ENCODE data around the gene MOCS1.
"Not testable (repeated sequence)": the region's sequence is repeated elsewhere in the genome, so short reads cannot be mapped to it uniquely, and the experiment has no call there.

The MOCS1 gene

DNA sequence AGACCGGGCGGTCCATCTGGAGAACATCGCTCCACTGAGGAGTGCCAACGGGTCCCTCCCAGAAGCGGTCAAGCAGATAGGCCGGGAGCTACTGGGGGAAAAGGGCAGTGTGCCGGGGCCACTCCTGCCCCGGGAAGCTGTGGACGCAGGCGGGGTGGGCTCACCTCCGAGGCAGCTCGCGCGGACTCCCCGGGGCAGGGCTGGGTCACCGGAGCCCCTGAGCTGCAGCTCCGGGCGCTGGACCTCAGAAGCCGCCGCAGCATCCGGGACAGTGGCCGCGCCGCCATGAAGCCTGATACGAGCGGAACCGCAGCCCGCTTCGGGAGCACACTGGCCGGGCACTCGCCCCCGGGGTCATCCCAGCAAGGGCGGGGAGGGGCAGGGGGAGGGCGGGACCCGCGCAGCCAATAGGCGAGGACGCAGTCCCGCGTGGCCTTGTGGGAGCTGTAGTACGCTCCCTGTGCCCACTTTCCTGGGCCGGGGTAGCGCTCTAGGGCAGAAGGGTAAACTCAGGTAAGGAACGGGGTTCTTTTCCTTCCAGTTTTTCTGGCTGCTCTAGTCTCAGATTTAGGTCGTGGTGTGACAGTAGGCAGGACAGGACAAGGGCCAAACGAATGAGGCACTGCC lies at the start of gene MOCS1:
TSS of gene MOCS1 (minus strand) at position 332 of the 627 bp plus-strand sequence. CDS start at position 287, 45 bp downstream.
- in situ Hi-C loops (cut with MboI; ENCODE audit: low sequenced_read_pairs), result no loop called here

GRCh38 chr6:39984051-39984450 lies 49.8 kb upstream of the MOCS1 start:
- in situ Hi-C loops (cut with MboI; ENCODE audit: low sequenced_read_pairs), result no loop called here

DNA sequence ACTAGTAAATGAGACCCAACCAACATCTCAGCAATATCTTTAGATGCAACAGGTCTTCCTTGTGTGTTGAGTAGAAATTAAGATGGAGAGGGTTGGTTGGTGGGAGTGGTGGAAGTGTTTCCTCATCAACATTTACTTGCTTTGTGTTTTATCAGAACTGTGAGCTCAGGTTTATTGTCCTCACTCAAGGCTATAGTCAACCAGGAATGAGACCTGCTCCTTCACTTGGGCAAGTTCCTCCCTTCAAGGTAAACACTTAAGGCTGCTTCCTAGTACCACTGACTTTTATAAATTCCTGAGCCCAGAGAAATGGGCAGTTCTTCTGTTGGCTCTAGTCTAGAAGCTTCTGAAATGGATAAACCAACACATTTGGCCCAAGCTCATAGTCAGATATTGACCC lies 48.9 kb upstream of the MOCS1 start:
- in situ Hi-C loops (cut with MboI; ENCODE audit: low sequenced_read_pairs), result no loop called here

- in situ Hi-C loops (cut with MboI; ENCODE audit: low sequenced_read_pairs), result no loop called here
These were observed 48.5 kb upstream of the MOCS1 start for GRCh38 chr6:39982720-39983119.

- in situ Hi-C loops (cut with MboI; ENCODE audit: low sequenced_read_pairs), result no loop called here
These were observed 46.7 kb upstream of the MOCS1 start for GRCh38 chr6:39980839-39981580.

DNA sequence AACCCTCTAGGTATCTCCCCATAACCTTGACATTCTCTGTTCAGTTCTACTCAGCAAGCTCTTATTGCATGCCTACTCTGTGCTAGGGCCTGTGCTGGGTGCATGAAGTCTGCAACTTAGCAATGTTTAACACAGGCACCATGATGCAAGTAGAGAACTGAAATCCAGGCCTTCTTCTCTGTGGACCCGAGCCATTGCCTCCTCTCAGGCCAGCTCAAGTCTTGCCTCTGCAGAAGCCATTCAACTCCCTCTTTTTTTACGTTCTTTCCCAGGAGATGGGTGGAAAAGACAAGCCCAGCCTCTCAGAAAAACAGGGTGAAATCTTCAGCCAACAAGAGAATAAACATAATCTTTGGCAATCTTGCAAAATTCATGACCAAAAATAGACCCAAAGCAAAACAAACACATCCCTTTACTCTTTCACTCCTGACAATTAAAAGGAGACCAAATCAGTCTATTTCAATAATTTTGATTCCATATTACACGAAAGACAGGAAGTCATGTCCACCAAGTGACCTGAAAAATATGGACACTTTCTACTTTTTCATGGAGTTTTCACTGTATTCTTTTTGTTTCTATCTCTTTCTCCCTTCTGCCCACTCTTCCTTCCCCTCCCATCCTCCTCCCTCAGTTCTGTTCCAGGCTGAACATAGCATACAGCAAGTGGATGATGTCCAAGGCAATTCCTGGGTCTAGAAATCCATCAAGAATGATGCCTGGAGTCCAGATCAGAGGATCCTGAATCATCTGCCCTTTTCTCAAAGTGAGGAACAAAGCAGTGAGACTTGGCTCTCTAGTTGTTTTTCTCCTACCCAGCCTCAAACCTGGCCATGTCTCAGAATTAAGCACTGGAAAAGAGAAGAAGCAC lies 45.4 kb upstream of the MOCS1 start:
- in situ Hi-C loops (cut with MboI; ENCODE audit: low sequenced_read_pairs), result no loop called here

DNA sequence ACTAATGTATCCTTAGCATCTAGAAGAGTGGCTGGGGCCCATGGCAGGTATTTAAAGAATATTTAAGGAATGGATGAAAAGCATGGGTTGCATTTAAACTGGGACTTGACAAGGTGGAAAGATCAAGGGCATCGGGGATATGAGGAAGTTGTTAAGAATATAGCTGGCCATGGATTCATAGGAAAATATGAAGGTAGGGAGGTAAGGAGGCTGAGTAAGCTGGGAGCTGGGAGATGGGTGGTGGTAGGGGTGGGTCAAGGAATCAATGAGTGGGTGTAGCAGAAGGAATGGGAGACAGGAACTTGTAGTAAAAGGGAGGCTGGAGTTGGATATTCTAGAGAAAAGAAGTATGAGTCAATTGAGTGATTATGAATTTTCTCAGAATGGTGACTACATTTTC lies 44.0 kb upstream of the MOCS1 start:
- in situ Hi-C loops (cut with MboI; ENCODE audit: low sequenced_read_pairs), result no loop called here

- in situ Hi-C loops (cut with MboI; ENCODE audit: low sequenced_read_pairs), result no loop called here
These were observed 39.4 kb upstream of the MOCS1 start for GRCh38 chr6:39973661-39974060.

DNA sequence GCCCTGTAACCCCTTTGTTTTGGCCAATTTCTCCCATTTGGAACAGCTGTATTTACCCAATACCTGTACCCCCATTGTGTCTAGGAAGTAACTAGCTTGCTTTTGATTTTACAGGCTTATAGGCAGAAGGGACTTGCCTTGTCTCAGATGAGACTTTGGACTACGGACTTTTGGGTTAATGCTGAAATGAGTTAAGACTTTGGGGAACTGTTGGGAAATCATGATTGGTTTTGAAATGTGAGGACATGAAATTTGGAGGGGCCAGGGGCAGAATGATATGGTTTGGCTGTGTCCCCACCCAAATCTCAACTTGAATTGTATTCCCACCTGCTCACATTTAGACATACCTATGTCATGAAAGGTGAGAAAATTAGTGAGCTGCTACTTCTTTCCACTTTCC lies 38.5 kb upstream of the MOCS1 start:
- in situ Hi-C loops (cut with MboI; ENCODE audit: low sequenced_read_pairs), result not testable (repeated sequence)

- in situ Hi-C loops (cut with MboI; ENCODE audit: low sequenced_read_pairs), result not testable (repeated sequence)
These were observed 36.9 kb upstream of the MOCS1 start for GRCh38 chr6:39971131-39971530.

DNA sequence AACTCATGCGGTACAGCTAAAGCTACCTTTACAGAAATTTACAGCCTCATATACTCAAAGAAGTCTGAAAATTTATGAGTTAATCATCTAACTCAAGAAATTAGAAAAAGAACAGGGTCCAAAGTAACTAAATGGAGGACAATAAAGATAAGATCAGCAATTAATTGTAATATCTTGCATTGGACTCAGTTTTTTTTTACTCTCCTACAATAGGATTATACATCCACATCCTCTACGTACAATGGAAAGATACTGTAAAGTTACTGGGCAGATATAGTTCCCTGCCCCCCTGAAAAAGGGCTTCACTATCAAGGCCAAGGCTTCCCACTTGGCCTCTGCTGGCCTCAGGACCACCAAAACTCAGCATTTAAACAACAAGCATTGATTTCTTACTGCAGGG lies 31.5 kb upstream of the MOCS1 start:
- in situ Hi-C loops (cut with MboI; ENCODE audit: low sequenced_read_pairs), result no loop called here

DNA sequence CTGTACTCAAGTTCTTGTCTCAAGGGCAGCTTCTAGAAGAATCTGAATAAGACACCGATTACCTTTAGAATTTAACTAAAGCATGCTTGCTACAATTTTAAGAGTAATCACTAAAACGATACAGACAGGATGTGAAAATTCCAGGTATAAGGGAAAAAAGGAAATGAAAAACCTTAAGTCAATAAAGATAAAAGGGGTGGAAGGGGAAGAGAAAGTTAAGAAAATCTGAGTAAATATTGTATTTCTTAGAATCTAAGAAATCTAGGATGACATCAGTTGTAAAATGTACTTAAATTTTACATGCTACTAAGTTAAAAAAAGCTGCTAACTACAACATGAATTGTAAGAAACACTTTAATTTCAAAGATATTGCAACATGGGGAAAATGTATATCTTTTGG lies 30.3 kb upstream of the MOCS1 start:
- in situ Hi-C loops (cut with MboI; ENCODE audit: low sequenced_read_pairs), result no loop called here

- in situ Hi-C loops (cut with MboI; ENCODE audit: low sequenced_read_pairs), result no loop called here
These were observed 29.8 kb upstream of the MOCS1 start for GRCh38 chr6:39964094-39964493.

- in situ Hi-C loops (cut with MboI; ENCODE audit: low sequenced_read_pairs), result no loop called here
These were observed 28.6 kb upstream of the MOCS1 start for GRCh38 chr6:39962831-39963230.

DNA sequence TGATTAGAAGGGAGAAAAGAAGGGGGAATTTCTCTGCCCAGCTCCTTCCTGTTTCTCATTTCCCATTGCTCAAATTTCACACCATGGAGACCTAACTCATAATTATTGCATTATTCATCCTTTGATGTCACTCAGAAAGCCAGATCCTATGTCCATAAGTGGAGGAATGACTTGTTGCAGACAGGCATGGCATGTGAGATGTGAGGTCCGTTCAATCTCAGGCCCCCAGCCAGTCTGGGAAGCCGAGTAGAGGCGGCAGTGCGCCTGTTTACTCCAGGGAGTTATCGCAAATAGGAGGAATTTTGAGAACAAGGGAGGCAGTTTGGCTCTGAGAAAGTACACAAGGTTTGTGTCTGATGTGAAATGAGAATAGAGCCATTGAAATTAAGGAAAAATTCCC lies 26.9 kb upstream of the MOCS1 start:
- in situ Hi-C loops (cut with MboI; ENCODE audit: low sequenced_read_pairs), result no loop called here

DNA sequence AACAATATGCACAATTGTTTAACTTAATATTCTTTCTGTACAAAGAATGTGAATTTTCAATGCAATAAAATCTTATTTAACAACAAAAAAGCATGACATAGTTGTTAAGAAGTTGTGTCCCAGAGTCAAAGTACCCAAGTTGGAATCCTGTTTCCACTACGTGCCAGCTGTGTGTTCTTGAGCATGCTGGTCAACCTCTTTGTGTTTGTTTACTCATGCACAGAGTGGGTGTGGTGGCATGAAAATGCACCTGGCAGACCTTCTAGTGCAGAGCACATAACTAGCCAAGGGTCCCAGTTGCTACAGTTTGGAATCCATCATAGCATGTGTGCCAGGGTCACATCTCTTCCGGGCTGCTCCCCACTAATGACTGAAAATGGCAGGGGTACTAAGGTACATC lies 24.7 kb upstream of the MOCS1 start:
- in situ Hi-C loops (cut with MboI; ENCODE audit: low sequenced_read_pairs), result no loop called here

GRCh38 chr6:39956936-39957335 lies 22.7 kb upstream of the MOCS1 start:
- in situ Hi-C loops (cut with MboI; ENCODE audit: low sequenced_read_pairs), result no loop called here

- in situ Hi-C loops (cut with MboI; ENCODE audit: low sequenced_read_pairs), result no loop called here
These were observed 18.9 kb upstream of the MOCS1 start for GRCh38 chr6:39953076-39953618.

- in situ Hi-C loops (cut with MboI; ENCODE audit: low sequenced_read_pairs), result no loop called here
These were observed 17.9 kb upstream of the MOCS1 start for GRCh38 chr6:39952167-39952566.

DNA sequence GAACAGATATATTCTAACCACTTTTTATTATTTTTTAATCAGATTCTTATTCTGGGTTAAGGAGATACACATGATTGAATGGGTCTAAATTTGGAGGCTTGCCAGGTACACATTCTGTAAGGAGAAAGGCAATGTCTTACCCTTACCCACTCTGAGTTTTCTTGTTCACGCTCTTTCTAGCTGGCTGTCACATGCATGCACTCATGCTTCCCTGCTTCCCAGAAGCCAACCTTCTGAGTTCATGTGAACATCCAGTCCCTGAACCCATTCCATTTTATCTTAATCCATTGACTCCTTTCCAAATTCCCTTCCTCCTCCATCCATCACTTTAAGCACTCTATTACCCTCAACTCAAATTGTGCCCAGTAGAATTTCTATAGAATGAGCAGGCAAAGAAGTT lies 17.5 kb upstream of the MOCS1 start:
- in situ Hi-C loops (cut with MboI; ENCODE audit: low sequenced_read_pairs), result no loop called here

DNA sequence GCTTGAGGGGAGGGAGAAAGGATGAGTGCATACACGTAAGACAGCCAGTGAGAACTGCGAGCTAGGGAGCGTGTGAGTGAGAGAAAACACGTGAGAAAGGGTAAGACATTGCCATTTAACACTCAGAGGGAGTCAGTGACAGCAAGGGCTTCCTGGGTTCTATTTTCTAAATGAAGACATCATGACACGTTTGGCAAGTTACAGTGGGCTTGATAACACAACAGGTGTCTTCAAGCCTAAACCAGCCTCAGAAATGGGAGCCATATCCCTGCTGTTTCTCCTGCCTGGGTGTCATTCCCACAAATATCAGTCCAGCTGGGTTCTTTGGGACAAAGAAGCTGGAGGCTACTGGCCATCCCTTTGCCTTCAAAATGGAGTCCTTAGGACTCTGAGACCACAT lies 16.9 kb upstream of the MOCS1 start:
- in situ Hi-C loops (cut with MboI; ENCODE audit: low sequenced_read_pairs), result no loop called here

Measured in HL-60/S4 treated with retinoic acid at 250 ng/mL for 4 days and 3 days (cell line).